Stimulated activated CD8-positive, alpha-beta memory T cell treated with anti-CD3 and anti-CD28 coated beads, Interleukin-12 subunit alpha, Interleukin-12 subunit beta, amount 100 ng/mL, for 24 hours (primary cell): ENCODE data around the gene MAPT.

Source experiments
- DNase-seq: peaks from one replicate; pipeline ENCODE4 v3.0.0-alpha.2; 2020; ENCODE audit errors: extremely low read depth

MAPT gene

DNA sequence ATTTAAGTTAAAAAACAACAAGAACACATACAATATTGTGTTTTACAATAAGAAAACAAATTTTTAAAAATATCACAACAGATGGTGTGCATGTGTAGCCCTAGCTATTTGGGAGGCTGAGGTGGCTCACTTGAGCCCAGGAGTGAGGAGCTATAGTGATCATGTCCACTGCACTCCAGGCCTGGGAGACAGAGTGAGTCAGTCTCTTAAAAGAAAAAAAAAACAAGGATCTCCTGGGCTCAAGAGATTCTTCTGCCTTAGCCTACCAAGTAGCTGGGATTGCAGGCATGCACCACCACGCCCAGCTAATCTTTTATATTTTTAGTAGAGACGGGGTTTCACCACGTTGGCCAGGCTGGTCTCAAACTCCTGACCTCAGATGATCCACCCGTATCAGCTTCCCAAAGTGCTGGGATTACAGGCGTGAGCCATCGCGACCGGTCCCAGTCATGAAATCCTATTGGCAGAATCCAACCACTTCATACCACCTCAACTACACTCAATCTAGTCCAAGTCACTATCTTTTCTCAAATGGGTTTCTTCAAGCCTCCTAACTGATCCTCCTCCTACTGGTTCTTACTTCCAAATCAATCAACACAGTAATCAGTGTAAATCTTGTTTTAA lies 159.7 kb downstream of the MAPT start:
- no peak for DNase-seq

- DNase-seq = no peak
These were observed 162.5 kb downstream of the MAPT start for GRCh38 chr17:46056800-46057304.

DNA sequence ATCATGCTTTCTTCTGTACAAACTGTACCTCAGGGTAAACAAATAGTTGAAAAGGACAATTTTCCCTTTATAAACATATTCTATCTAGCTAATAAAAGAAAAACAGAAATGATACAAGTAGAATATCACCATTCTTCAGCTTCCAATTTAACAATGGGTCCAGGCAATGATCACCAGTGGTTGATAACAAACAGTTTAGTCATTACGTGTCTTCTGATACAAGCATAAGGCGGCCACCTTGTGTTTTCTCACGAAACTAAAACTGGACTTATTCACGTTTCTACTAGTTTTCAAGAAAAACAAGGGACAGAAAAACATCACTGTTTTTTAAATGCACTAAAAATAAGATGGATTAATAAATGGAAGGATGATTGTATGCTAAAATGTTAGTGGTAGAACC lies 163.0 kb downstream of the MAPT start:
- DNase-seq = no peak

DNA sequence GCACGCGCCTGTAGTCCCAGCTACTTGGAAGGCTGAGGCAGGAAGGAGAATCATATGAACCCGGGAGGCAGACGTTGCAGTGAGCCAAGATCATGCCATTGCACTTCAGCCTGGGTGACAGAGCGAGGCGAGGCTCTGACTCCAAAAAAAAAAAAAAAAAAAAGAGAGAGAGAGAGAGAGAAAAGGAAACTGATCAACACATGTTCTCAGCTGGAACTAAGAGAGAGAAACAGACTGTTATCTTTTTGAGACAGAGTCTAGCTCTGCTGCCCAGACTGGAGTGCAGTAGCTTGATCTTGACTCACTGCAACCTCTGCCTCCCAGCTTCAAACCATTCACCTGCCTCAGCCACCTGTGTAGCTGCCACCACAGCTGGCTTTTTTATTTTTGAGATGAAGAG lies 165.1 kb downstream of the MAPT start:
- DNase-seq = no peak

DNA sequence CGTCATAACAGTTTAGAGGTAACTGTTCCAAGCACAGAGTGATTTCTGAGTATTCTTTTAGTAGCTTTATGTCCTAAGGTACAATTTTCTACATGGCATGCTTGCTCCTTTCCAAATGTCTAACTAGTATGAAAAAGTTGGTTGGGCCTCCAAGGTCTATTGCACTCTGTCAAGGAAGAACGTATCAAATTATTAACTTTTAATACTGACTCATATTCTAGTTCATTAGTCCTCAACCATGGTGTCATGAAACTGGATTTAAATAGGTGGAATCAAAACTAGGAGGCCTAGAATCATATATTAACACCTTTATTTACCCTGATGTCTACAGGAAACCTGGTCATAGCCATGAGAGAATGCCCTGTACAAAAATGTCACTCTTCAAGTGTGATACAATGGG lies 166.1 kb downstream of the MAPT start:
- DNase-seq = no peak

GRCh38 chr17:46061435-46061834 lies 167.1 kb downstream of the MAPT start:
- no peak for DNase-seq

GRCh38 chr17:46063241-46063640 lies 168.9 kb downstream of the MAPT start:
- no peak for DNase-seq

GRCh38 chr17:46064460-46064859 lies 170.1 kb downstream of the MAPT start:
- no peak for DNase-seq

- DNase-seq = no peak
These were observed 177.4 kb downstream of the MAPT start for GRCh38 chr17:46071796-46072195.

DNA sequence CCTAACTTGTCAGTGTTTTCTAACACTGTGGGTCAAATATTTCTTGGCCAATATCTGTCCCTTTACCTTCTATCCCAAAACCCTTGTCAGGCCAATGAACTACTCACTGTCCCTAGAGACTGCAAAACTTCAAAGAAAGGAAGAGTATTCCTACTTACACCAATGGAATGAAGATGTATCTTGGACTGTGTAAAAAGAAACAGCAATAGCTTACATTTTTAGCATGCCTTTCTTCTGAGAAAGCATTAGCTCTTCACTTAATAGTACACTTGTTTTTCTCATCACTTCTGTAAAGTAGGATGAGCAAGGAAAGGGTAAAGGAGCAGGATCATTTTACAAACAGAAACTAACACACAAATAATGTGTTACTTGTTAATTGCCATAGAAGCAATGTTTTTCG lies 178.6 kb downstream of the MAPT start:
- DNase-seq = no peak

- DNase-seq = no peak
These were observed 180.2 kb downstream of the MAPT start for GRCh38 chr17:46074540-46074939.
